ENCODE results near the gene FBXO27. TPM values are rescaled to one million over a fixed set of nuclear protein-coding genes. Genes with fewer than 3 reads are reported as not detected.
"Not testable (repeated sequence)": the region's sequence is repeated elsewhere in the genome, so short reads cannot be mapped to it uniquely, and the experiment has no call there.

The FBXO27 gene
- total and polyA plus RNA-seq, 11 donors: 4.0 to 38.3 (median 21.0) TPM

DNA sequence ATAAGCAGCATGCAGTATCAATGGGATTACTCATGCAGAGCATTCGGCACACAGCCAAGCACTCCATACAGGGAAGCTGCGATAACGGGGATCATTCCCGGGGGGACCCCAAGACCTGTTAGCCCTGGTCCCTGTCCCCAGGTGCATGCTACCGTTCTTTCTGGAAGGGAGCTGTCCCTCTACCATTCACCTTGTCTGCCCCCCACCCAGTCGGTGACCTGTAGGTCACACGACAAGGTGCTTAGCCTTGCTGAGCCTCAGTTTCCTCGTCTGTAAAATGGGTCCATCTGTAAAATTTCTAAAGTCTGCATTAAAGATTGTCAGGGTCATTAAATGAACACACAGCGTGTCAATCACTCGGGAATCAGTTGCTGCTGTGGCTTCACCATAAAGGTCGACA lies 45.0 kb upstream of the FBXO27 start:
- DNase-seq (no peak), ATAC-seq (no peak)
- H3K9me3 ChIP-seq: no peaks in the 10 kb centered on the region
- H3K27me3 ChIP-seq: peaks cover 4 to 71% (median 30%) of the 10 kb centered on the region in 9 donors
- H3K36me3 ChIP-seq: no peaks in the 10 kb centered on the region
- H3K4me3 ChIP-seq: no peak overlapping the region
- 83 to 89% (median 86%) methylated on average over 11 of the region's 11 CpGs for WGBS, 4 donors
- TF ChIP-seq POLR2A (IDR thresholded peaks at IDR 0.05): no peak
- TF ChIP-seq, protein P1, sequence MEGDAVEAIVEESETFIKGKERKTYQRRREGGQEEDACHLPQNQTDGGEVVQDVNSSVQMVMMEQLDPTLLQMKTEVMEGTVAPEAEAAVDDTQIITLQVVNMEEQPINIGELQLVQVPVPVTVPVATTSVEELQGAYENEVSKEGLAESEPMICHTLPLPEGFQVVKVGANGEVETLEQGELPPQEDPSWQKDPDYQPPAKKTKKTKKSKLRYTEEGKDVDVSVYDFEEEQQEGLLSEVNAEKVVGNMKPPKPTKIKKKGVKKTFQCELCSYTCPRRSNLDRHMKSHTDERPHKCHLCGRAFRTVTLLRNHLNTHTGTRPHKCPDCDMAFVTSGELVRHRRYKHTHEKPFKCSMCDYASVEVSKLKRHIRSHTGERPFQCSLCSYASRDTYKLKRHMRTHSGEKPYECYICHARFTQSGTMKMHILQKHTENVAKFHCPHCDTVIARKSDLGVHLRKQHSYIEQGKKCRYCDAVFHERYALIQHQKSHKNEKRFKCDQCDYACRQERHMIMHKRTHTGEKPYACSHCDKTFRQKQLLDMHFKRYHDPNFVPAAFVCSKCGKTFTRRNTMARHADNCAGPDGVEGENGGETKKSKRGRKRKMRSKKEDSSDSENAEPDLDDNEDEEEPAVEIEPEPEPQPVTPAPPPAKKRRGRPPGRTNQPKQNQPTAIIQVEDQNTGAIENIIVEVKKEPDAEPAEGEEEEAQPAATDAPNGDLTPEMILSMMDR (IDR thresholded peaks at IDR 0.05): no peak
- intact Hi-C loops (cut with DNase I): no loop called here
- H3K4me1 ChIP-seq: peaks cover 0 to 13% (median 0%) of the 10 kb centered on the region in 12 donors
- H3K27ac ChIP-seq: no peak overlapping the region

- DNase-seq: no peak
- no peaks in the 10 kb centered on the region for H3K36me3 ChIP-seq
- H3K27me3 ChIP-seq: peaks cover 0 to 48% (median 11%) of the 10 kb centered on the region in 9 donors
- 90 to 93% (median 91%) methylated on average over 6 of the region's 6 CpGs for WGBS, 4 donors
- intact Hi-C loops (cut with DNase I): no loop called here
- no peaks in the 10 kb centered on the region for H3K9me3 ChIP-seq
- peaks cover 0 to 13% (median 0%) of the 10 kb centered on the region in 12 donors for H3K4me1 ChIP-seq
- TF ChIP-seq, protein P1 (IDR thresholded peaks at IDR 0.05): no peak
- no peak for TF ChIP-seq POLR2A (IDR thresholded peaks at IDR 0.05)
- no peak for ATAC-seq
- H3K27ac ChIP-seq: no peak overlapping the region
- H3K4me3 ChIP-seq: no peak overlapping the region
Measured at GRCh38 chr19:39074942-39075341, 42.6 kb upstream of the FBXO27 start.

DNA sequence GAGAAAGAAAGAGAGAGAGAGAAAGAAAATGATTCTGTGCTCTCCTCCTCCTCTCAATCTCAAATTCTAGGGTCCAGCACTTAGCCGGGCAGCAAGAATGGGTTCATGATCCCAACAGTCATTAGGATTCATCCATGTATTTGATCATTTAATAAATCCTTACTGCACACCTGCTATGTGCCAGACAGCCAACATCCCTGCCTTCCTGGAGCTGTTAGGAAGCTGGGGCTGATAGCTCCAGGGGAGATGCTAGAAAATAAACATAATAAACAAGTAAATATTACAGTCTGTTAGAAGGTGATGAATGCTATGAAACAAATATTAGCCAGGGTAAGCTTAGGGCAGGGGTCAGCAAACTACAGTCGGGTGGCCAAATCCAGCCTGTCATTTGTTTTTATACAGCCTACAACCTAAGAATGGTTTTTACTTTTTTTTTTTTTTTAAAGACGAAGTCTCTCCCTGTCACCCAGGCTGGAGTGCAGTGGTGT lies 41.9 kb upstream of the FBXO27 start:
- intact Hi-C loops (cut with DNase I): no loop called here
- 61 to 73% (median 67%) methylated on average over 3 of the region's 3 CpGs for WGBS, 4 donors
- no peak for ATAC-seq
- H3K9me3 ChIP-seq: no peaks in the 10 kb centered on the region
- no peak for TF ChIP-seq POLR2A (IDR thresholded peaks at IDR 0.05)
- TF ChIP-seq, protein P1 (IDR thresholded peaks at IDR 0.05): no peak
- H3K4me3 ChIP-seq: no peak overlapping the region
- DNase-seq: no peak
- peaks cover 0 to 44% (median 12%) of the 10 kb centered on the region in 9 donors for H3K27me3 ChIP-seq
- peaks cover 0 to 13% (median 0%) of the 10 kb centered on the region in 12 donors for H3K4me1 ChIP-seq
- H3K36me3 ChIP-seq: no peaks in the 10 kb centered on the region
- no peak overlapping the region for H3K27ac ChIP-seq

DNA sequence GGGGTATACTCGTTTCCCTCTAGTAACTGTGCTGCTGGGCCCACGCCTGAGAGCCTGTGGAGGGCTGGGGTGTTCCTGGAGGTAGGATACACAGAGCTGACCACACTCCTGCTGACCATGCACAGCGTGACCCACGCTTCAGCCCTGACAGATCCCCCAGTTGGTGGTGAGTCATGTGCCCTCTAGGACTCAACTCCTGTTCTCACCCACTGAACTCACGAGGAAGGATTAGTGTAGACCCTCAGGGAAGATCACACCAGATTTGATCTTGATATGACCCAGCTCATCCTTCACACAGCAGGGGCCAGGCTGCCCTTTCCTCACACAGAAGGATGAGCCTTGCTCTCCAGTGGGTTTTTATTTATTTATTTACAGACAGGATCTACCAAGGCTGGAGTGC lies 38.5 kb upstream of the FBXO27 start:
- H3K9me3 ChIP-seq: no peaks in the 10 kb centered on the region
- intact Hi-C loops (cut with DNase I): no loop called here
- ATAC-seq (no peak), DNase-seq (no peak)
- peaks cover 0 to 13% (median 2%) of the 10 kb centered on the region in 9 donors for H3K27me3 ChIP-seq
- no peak for TF ChIP-seq POLR2A (IDR thresholded peaks at IDR 0.05)
- TF ChIP-seq, protein P1 (IDR thresholded peaks at IDR 0.05): no peak
- H3K36me3 ChIP-seq: no peaks in the 10 kb centered on the region
- peaks cover 0 to 13% (median 0%) of the 10 kb centered on the region in 12 donors for H3K4me1 ChIP-seq
- no peak overlapping the region for H3K27ac ChIP-seq
- no peak overlapping the region for H3K4me3 ChIP-seq
- 58 to 74% (median 62%) methylated on average over 5 of the region's 5 CpGs for WGBS, 4 donors

DNA sequence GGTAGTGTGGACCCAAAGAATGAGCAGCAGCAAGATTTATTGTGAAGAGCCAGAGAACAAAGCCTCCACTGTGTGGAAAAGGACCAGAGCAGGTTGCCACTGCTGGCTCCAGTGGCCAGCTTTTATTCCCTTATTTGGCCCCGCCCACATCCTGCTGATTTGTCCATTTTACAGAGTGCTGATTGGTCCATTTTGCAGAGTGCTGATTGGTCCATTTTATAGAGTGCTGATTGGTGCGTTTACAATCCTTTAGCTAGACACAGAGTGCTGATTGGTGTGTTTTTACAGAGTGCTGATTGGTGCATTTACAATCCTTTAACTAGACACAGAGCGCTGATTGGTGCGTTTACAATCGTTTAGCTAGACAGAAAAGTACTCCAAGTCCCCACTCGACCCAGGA lies 35.9 kb upstream of the FBXO27 start:
- H3K4me3 ChIP-seq; intact Hi-C loops (cut with DNase I); H3K9me3 ChIP-seq; H3K27ac ChIP-seq; ATAC-seq; DNase-seq; H3K36me3 ChIP-seq; H3K4me1 ChIP-seq: not testable (repeated sequence)
- WGBS, 4 donors: 81 to 87% (median 84%) methylated on average over 6 of the region's 6 CpGs
- H3K27me3 ChIP-seq: peaks cover 0 to 11% (median 2%) of the 10 kb centered on the region in 9 donors
